Measurements from ENCODE around the gene TMEM88. TPM values are rescaled to one million over a fixed set of nuclear protein-coding genes. Genes with fewer than 3 reads are reported as not detected.

Gene TMEM88
- total RNA-seq, 2 donors from 2014 or later: 6.0 to 16.2 TPM

DNA sequence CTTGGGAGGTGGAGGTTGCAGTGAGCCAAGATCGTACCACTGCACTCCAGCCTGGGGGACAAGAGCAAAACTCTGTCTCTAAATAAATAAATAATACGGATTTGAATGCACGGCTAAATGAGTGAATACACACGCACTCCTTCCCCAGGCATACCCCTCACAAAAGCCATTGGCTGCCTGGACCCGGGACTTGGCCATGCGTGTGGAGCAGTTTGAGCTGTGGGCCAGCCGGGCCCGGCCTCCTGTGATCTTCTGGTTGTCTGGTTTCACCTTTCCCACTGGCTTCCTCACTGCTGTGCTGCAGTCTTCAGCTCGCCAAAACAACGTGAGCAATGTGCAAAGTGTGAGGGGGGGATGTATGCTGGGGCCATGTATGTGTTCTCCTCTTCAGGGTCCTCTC, 22.4 kb upstream of the TMEM88 start:
- no peaks in the 10 kb centered on the region for H3K27me3 ChIP-seq
- peaks cover 14% of the 10 kb centered on the region for H3K4me1 ChIP-seq
- ATAC-seq (no peak), DNase-seq (no peak)
- no peak overlapping the region for H3K27ac ChIP-seq
- TF ChIP-seq, protein P1, sequence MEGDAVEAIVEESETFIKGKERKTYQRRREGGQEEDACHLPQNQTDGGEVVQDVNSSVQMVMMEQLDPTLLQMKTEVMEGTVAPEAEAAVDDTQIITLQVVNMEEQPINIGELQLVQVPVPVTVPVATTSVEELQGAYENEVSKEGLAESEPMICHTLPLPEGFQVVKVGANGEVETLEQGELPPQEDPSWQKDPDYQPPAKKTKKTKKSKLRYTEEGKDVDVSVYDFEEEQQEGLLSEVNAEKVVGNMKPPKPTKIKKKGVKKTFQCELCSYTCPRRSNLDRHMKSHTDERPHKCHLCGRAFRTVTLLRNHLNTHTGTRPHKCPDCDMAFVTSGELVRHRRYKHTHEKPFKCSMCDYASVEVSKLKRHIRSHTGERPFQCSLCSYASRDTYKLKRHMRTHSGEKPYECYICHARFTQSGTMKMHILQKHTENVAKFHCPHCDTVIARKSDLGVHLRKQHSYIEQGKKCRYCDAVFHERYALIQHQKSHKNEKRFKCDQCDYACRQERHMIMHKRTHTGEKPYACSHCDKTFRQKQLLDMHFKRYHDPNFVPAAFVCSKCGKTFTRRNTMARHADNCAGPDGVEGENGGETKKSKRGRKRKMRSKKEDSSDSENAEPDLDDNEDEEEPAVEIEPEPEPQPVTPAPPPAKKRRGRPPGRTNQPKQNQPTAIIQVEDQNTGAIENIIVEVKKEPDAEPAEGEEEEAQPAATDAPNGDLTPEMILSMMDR (IDR thresholded peaks at IDR 0.05): no peak
- TF ChIP-seq POLR2A (IDR thresholded peaks at IDR 0.05): no peak
- no peaks in the 10 kb centered on the region for H3K36me3 ChIP-seq (replicated peaks in 1 of 2; ENCODE audit: insufficient read depth in 1 of 2, low read depth in 2 of 2)
- H3K4me3 ChIP-seq: no peak overlapping the region
- WGBS, 2 donors: 85 to 87% methylated on average over 10 of the region's 10 CpGs
- H3K9me3 ChIP-seq: no peaks in the 10 kb centered on the region
- intact Hi-C loops (cut with DNase I): no loop called here

DNA sequence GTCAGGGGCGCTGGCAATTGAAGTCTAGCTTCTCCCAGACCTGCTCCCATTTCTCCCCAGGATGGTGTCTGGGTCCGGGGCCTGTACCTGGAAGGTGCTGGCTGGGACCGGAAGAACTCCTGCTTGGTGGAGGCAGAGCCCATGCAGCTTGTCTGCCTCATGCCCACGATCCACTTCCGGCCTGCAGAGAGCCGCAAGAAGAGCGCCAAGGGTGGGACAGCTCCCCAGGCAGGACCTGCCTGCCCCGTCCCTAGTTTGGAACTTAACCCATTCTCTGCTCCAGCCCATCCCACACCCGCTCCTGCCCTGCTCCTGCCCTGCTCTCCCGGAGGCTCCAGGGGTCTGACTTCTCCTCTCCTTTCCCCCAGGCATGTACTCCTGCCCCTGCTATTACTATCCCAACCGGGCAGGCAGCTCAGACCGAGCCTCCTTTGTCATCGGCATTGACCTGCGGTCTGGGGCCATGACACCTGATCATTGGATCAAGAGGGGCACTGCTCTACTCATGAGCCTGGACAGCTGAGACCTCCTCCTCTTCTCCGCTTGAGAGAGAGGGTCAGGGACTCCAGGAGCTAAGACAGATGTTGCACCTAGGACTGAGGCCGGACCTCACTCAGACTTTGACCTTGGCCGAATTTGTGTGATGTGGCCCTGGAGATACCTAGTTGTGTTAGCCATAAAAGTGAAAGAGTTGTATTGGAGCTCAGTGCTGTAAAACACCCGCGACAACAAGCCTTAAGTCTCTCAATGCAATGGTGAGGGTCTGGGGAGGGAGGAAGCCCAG, 21.7 kb upstream of the TMEM88 start:
- H3K27ac ChIP-seq: peak overlapping the region in 3 of 4 donors; percentile 100

DNA sequence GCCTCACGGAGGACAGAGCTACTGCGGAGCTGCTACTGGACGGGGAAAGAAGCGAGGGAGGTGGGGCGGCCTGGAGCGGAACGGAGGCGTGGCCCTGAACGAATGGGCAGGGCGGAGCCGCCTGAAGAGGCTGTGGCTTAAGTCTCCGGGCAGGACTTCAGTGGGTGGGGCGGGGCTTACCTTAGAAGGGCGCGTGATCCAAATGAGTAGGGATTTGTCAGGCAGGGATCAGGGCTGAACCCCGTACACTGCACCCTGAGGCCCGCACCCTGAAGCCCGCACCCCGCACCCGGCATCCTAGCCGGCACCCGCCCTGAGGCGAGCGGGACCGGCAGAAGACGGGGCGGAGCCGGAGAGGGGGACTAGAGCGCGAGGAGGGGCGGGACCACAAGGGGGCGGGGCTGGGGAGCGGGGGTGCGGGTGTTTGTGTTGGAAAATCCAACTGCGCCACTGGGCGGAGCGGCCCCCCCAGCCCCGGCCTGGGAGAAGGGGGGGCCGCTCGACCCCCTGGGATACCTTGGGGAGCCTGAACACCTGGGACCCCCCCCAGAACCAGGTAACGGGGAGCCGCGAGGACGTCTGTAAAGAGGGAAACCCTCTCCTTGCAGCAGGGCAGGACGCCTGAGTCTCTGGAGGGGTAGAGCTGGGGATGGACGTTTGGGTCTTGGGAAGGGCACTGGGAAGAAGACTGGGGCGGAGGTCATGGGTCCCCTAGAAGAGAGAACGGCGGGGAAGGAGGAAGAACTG, 20.9 kb upstream of the TMEM88 start, which contains the start of gene KDM6B:
TSS of gene KDM6B (plus strand) at position 423 of the 747 bp plus-strand sequence. CDS start 11,338 bp downstream, outside the sequence.
- Histone ChIP-seq H3K27me3 (no peaks in the 10 kb centered on the region), H3K4me3 (peak within 1 kb of the TSS; percentile 28 to 33), H3K4me1 (peaks cover 25% of the 10 kb centered on the region), H3K27ac (peak within 1 kb of the TSS; percentile 97 to 100 (median 100)), H3K36me3 (replicated peaks in 1 of 2; ENCODE audit: insufficient read depth in 1 of 2, low read depth in 2 of 2) (no peaks in the 10 kb centered on the region), H3K9me3 (no peaks in the 10 kb centered on the region)
- ATAC-seq (peak; percentile 57), DNase-seq (peak; percentile 94 to 97 (median 96))
- intact Hi-C loops (cut with DNase I): no loop called here
- TF ChIP-seq POLR2A (IDR thresholded peaks at IDR 0.05): peak; percentile 3 to 54 (median 32)
- TF ChIP-seq, protein P1 (IDR thresholded peaks at IDR 0.05): no peak
- WGBS, 2 donors: 0 to 2% methylated on average over 10 to 48 of the region's 49 CpGs

More for the DNA sequence above, 21.7 kb upstream of the TMEM88 start:
- H3K9me3 ChIP-seq: no peaks in the 10 kb centered on the region
- WGBS, 2 donors: 44 to 53% methylated on average over 17 to 19 of the region's 19 CpGs
- H3K4me3 ChIP-seq: no peak overlapping the region
- peaks cover 19% of the 10 kb centered on the region for H3K4me1 ChIP-seq
- ATAC-seq: no peak
- H3K36me3 ChIP-seq (replicated peaks in 1 of 2; ENCODE audit: insufficient read depth in 1 of 2, low read depth in 2 of 2): no peaks in the 10 kb centered on the region
- no peaks in the 10 kb centered on the region for H3K27me3 ChIP-seq
- TF ChIP-seq POLR2A (IDR thresholded peaks at IDR 0.05): no peak
- TF ChIP-seq, protein P1 (IDR thresholded peaks at IDR 0.05): no peak
- intact Hi-C loops (cut with DNase I): no loop called here
- DNase-seq: no peak

DNA sequence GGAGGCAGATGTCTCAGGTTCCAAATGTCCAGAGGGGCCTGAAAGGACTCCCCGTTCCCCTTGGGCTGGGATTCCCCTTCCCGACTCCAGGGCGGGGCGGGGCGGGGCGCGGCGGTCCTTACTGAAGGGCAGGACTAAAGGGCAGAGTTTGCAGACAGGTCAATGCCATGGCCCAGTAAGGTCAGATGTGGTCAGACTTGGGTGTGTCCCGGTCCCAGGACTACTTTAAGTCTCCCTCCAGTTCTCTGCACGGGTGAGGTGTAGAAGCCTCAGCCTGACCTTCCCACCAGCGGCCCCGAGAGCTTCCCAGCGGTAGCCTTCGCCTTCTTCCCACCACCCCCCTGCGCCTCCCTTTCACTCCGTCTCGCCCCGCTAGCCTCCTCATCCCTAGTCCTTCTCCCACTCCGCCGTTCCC, 20.3 kb upstream of the TMEM88 start:
- WGBS, 2 donors: 0 to 1% methylated on average over 15 to 19 of the region's 20 CpGs
- peaks cover 31% of the 10 kb centered on the region for H3K4me1 ChIP-seq
- H3K4me3 ChIP-seq: peak overlapping the region; percentile 20 to 33
- peak overlapping the region; percentile 97 to 100 (median 100) for H3K27ac ChIP-seq
- DNase-seq: peak; percentile 59 to 62 (median 62)
- no peaks in the 10 kb centered on the region for H3K36me3 ChIP-seq (replicated peaks in 1 of 2; ENCODE audit: insufficient read depth in 1 of 2, low read depth in 2 of 2)
- H3K9me3 ChIP-seq: no peaks in the 10 kb centered on the region
- TF ChIP-seq POLR2A (IDR thresholded peaks at IDR 0.05): no peak
- TF ChIP-seq, protein P1 (IDR thresholded peaks at IDR 0.05): no peak
- intact Hi-C loops (cut with DNase I): no loop called here
- H3K27me3 ChIP-seq: no peaks in the 10 kb centered on the region
- ATAC-seq: no peak
